Neutrophil (primary cell): ENCODE results near the gene PLP2.

Experiments used
- H3K27ac ChIP-seq: fragments of 200-600 bp; sonication (generic); 2 replicates; pipeline ENCODE4 v1.5.1; 2016; ENCODE audit warnings: mild to moderate bottlenecking, moderate library complexity
- H3K27me3 ChIP-seq: fragments of 200-600 bp; sonication (generic); 2 replicates; pipeline ENCODE4 v1.6.0; 2016; ENCODE audit warnings: mild to moderate bottlenecking
- H3K36me3 ChIP-seq: fragments of 200-600 bp; sonication (generic); 2 replicates; pipeline ENCODE4 v1.5.1; 2017
- H3K4me1 ChIP-seq, 2 experiments: fragments of 200-600 bp in 1 of 2; sonication (generic) in 1 of 2; 1 replicate in 1 of 2; 2 replicates in 1 of 2; pipeline versions ENCODE4 v1.5.1 to v1.6.1; 2013 to 2016; ENCODE audit warnings: low read depth in 1 of 2, low read length in 1 of 2, mild to moderate bottlenecking in 1 of 2, moderate library complexity in 1 of 2; ENCODE audit not compliant: control insufficient read depth in 1 of 2, insufficient read depth in 1 of 2
- H3K4me3 ChIP-seq, 2 experiments: fragments of 200-600 bp in 1 of 2; sonication (generic) in 1 of 2; 1 replicate in 1 of 2; 2 replicates in 1 of 2; pipeline ENCODE4 v1.5.1; 2013 to 2016; ENCODE audit warnings: low read depth in 1 of 2, low read length in 1 of 2, mild to moderate bottlenecking in 1 of 2, moderate library complexity in 1 of 2
- H3K9me3 ChIP-seq: fragments of 200-600 bp; sonication (generic); 2 replicates; pipeline ENCODE4 v1.5.1; 2016
- CTCF ChIP-seq: fragments of 200-600 bp; sonication (generic); IDR thresholded peaks from 2 replicates; pipeline ENCODE4 v1.5.1; 2016; ENCODE audit warnings: antibody characterized with exemption

The PLP2 gene

GRCh38 chrX:49192722-49193328 lies 21.1 kb downstream of the PLP2 start:
- Histone ChIP-seq H3K27ac (no peak overlapping the region), H3K9me3 (no peaks in the 10 kb centered on the region), H3K4me1 (peaks cover 20 to 29% of the 10 kb centered on the region in 2 experiments), H3K27me3 (peaks cover 4% of the 10 kb centered on the region), H3K4me3 (no peak overlapping the region), H3K36me3 (no peaks in the 10 kb centered on the region)
- peak; percentile 48 for TF ChIP-seq CTCF

GRCh38 chrX:49193542-49193964 lies 21.9 kb downstream of the PLP2 start:
- no peak for TF ChIP-seq CTCF
- peaks cover 18 to 26% of the 10 kb centered on the region in 2 experiments for H3K4me1 ChIP-seq
- peaks cover 11% of the 10 kb centered on the region for H3K27me3 ChIP-seq
- H3K36me3 ChIP-seq, result no peaks in the 10 kb centered on the region
- no peaks in the 10 kb centered on the region for H3K9me3 ChIP-seq
- H3K4me3 ChIP-seq, result no peak overlapping the region
- H3K27ac ChIP-seq, result no peak overlapping the region

DNA sequence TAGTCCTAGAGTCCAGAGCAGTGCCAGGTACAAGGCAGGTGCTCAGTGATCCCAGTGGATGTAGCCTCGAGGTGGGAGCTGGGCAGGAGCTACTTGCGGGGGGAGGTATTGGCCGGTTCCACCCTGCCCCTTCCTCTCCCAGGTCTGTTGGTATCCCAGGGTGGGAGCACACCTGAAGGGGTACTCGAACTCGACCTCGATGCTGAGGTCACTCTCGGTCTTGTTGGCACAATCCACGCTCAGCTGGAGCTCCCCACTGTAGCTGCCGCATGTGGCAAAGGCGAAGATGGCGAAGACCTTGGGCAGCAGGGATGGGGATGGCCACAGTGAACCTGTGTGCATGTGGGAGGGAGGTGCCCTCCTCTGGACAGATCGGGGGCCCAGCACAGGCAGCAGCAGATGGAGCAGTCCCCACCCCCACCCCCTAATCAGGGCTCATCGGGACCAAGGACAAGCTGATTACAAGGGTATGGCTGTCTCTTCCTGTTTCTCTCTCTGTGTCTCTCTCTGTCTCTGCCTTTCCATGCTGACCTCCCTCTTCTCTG lies 25.9 kb downstream of the PLP2 start:
- no peak for TF ChIP-seq CTCF
- H3K27ac ChIP-seq, result no peak overlapping the region

GRCh38 chrX:49198540-49199314 lies 27.0 kb downstream of the PLP2 start:
- H3K36me3 ChIP-seq, result no peaks in the 10 kb centered on the region
- no peak overlapping the region for H3K27ac ChIP-seq
- H3K27me3 ChIP-seq, result peaks cover 29% of the 10 kb centered on the region
- H3K4me1 ChIP-seq, result peaks cover 0 to 9% of the 10 kb centered on the region in 2 experiments
- no peak overlapping the region for H3K4me3 ChIP-seq
- no peak for TF ChIP-seq CTCF
- no peaks in the 10 kb centered on the region for H3K9me3 ChIP-seq

More for the DNA sequence above, 25.9 kb downstream of the PLP2 start:
- Histone ChIP-seq H3K27me3 (peaks cover 29% of the 10 kb centered on the region), H3K4me3 (no peak overlapping the region), H3K36me3 (no peaks in the 10 kb centered on the region), H3K9me3 (no peaks in the 10 kb centered on the region), H3K4me1 (peaks cover 0 to 9% of the 10 kb centered on the region in 2 experiments)

DNA sequence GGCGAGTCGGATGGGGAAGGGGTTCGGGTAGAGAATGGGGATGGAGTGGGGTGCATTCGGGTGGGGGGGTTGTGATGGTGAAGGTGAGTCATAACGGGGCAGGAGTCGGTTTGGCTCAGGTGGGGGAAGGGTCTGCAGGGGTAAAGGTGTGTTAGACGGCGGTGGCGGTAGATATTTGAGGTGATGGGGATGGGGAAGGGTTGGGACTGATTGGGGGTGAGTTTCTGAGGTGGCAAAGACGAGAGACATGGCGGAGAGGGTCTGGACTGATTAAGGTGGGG lies 27.6 kb downstream of the PLP2 start:
- H3K4me1 ChIP-seq, result peaks cover 0 to 9% of the 10 kb centered on the region in 2 experiments
- H3K27ac ChIP-seq, result no peak overlapping the region
- no peaks in the 10 kb centered on the region for H3K36me3 ChIP-seq
- TF ChIP-seq CTCF, result no peak
- peaks cover 29% of the 10 kb centered on the region for H3K27me3 ChIP-seq
- H3K9me3 ChIP-seq, result no peaks in the 10 kb centered on the region
- no peak overlapping the region for H3K4me3 ChIP-seq
